GM18867 (cell line): Measurements from ENCODE around the gene ORC4.
A peak's percentile ranks its signal among the peaks of the same experiment; 100 is the strongest.

Source experiments
- ATAC-seq: cut with Tn5 transposase; IDR thresholded peaks from one replicate; pipeline ENCODE4 v1.9.1; 2021; ENCODE audit warnings: mild to moderate bottlenecking, moderate library complexity; ENCODE audit not compliant: unreplicated experiment

Gene ORC4

GRCh38 chr2:147937744-147938349 is 82.7 kb downstream of the ORC4 start:
- ATAC-seq = peak; percentile 70

GRCh38 chr2:147934881-147935620 is 85.5 kb downstream of the ORC4 start:
- no peak for ATAC-seq

- no peak for ATAC-seq
Observed at GRCh38 chr2:147933931-147934330, 86.6 kb downstream of the ORC4 start.

- ATAC-seq = no peak
Observed at GRCh38 chr2:147927053-147927588, 93.4 kb downstream of the ORC4 start.

GRCh38 chr2:147925886-147926285 is 94.7 kb downstream of the ORC4 start:
- ATAC-seq = no peak

- ATAC-seq = no peak
Observed at GRCh38 chr2:147924647-147925046, 95.9 kb downstream of the ORC4 start.

- no peak for ATAC-seq
Observed at GRCh38 chr2:147923846-147924245, 96.7 kb downstream of the ORC4 start.

- no peak for ATAC-seq
Observed at GRCh38 chr2:147917161-147917560, 103.4 kb downstream of the ORC4 start.

- ATAC-seq = no peak
Observed at GRCh38 chr2:147916723-147917122, 103.8 kb downstream of the ORC4 start.

GRCh38 chr2:147916067-147916466 is 104.5 kb downstream of the ORC4 start:
- no peak for ATAC-seq

GRCh38 chr2:147913701-147914480 is 106.6 kb downstream of the ORC4 start:
- no peak for ATAC-seq

GRCh38 chr2:147910990-147911473 is 109.5 kb downstream of the ORC4 start:
- peak; percentile 62 for ATAC-seq

- ATAC-seq = no peak
Observed at GRCh38 chr2:147909178-147909577, 111.4 kb downstream of the ORC4 start.

- no peak for ATAC-seq
Observed at GRCh38 chr2:147904051-147904450, 116.5 kb downstream of the ORC4 start.

- ATAC-seq = peak; percentile 94
Observed at GRCh38 chr2:147888680-147889079, 131.9 kb downstream of the ORC4 start.

- no peak for ATAC-seq
Observed at GRCh38 chr2:147886136-147886535, 134.4 kb downstream of the ORC4 start.

GRCh38 chr2:147884830-147885229 is 135.7 kb downstream of the ORC4 start:
- no peak for ATAC-seq

GRCh38 chr2:147882631-147883030 is 137.9 kb downstream of the ORC4 start:
- ATAC-seq = no peak
